ENCODE results near the gene MYH4.

DNA sequence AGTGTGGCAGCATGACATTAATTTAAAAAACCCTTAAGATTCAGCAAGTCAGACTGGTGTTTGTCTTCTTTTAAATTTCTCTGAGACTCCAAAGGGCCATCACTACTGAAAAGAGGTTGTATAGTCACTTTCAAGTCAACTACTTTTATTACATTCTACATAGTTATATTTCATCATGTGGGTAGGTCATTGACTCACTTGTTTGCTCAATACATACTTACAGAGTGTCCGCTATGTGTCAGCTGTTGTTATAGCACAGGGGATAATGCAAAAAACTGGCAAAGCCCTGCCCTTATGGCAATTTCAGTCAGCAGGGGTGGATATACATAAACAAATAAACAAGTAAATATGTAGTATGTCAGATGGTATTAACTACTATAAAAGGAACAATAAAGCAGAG, 2.5 kb upstream of the MYH4 start:
- TF ChIP-seq, protein P1, sequence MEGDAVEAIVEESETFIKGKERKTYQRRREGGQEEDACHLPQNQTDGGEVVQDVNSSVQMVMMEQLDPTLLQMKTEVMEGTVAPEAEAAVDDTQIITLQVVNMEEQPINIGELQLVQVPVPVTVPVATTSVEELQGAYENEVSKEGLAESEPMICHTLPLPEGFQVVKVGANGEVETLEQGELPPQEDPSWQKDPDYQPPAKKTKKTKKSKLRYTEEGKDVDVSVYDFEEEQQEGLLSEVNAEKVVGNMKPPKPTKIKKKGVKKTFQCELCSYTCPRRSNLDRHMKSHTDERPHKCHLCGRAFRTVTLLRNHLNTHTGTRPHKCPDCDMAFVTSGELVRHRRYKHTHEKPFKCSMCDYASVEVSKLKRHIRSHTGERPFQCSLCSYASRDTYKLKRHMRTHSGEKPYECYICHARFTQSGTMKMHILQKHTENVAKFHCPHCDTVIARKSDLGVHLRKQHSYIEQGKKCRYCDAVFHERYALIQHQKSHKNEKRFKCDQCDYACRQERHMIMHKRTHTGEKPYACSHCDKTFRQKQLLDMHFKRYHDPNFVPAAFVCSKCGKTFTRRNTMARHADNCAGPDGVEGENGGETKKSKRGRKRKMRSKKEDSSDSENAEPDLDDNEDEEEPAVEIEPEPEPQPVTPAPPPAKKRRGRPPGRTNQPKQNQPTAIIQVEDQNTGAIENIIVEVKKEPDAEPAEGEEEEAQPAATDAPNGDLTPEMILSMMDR (IDR thresholded peaks at IDR 0.05) = no peak
- no peak for TF ChIP-seq POLR2A (IDR thresholded peaks at IDR 0.05)

Measured in adrenal gland (tissue), 5 donors.